H1 (cell line): ENCODE results near the gene PGM1. TPM values are rescaled to one million over a fixed set of nuclear protein-coding genes. Genes with fewer than 3 reads are reported as not detected.

Experiments
- CTCF ChIA-PET: fragments of 300-600 bp; sonication (Branson Sonifier 250); formaldehyde crosslinking; loops from one replicate; lab custom pipeline; 2021; ENCODE audit not compliant: partially characterized antibody; lab: Charles Lee
- POLR2A ChIA-PET: fragments of 300-600 bp; sonication (Branson Sonifier 250); formaldehyde crosslinking; loops from one replicate; lab custom pipeline; 2021; ENCODE audit warnings: inconsistent platforms; ENCODE audit not compliant: partially characterized antibody; lab: Charles Lee
- DNase-seq, 2 experiments: peaks; one replicate each; pipeline versions ENCODE4 v3.0.0 to v3.0.0-alpha.2; 2010 to 2022; ENCODE audit warnings: low spot score in 2 of 2, low read depth in 1 of 2, mixed read lengths in 1 of 2
- FAIRE-seq: peaks from 2 replicates; lab custom pipeline; 2011; peaks lifted over from hg19 to GRCh38; lab: Jason Lieb, UNC
- H2AFZ ChIP-seq: 2 replicates; pipeline ENCODE4 v1.8.1; 2012; ENCODE audit warnings: low read length, inconsistent platforms
- H2AK5ac ChIP-seq: 2 replicates; pipeline ENCODE4 v1.6.1; 2013; ENCODE audit warnings: low read depth, low read length
- H2BK120ac ChIP-seq: replicated peaks from 2 replicates; pipeline ENCODE3; 2013; ENCODE audit warnings: low read depth, low read length, inconsistent platforms
- H2BK12ac ChIP-seq: 2 replicates; pipeline ENCODE4 v1.6.1; 2013; ENCODE audit warnings: low read depth, low read length
- H2BK15ac ChIP-seq: 2 replicates; pipeline ENCODE4 v1.6.1; 2013; ENCODE audit warnings: low read length
- H2BK20ac ChIP-seq: 2 replicates; pipeline ENCODE4 v1.6.1; 2013; ENCODE audit warnings: low read length
- H2BK5ac ChIP-seq: 2 replicates; pipeline ENCODE4 v1.6.1; 2013; ENCODE audit warnings: low read depth, low read length
- H3K14ac ChIP-seq: 2 replicates; pipeline ENCODE4 v1.6.1; 2013; ENCODE audit warnings: inconsistent platforms; ENCODE audit not compliant: insufficient read length
- H3K18ac ChIP-seq: 2 replicates; pipeline ENCODE4 v1.6.1; 2013; ENCODE audit warnings: low read length; ENCODE audit errors: extremely low read depth
- H3K23ac ChIP-seq: 2 replicates; pipeline ENCODE4 v1.6.1; 2013; ENCODE audit warnings: inconsistent platforms; ENCODE audit not compliant: insufficient read length
- H3K23me2 ChIP-seq: 2 replicates; pipeline ENCODE4 v1.6.1; 2013; ENCODE audit warnings: low read depth, low read length
- H3K27ac ChIP-seq: 2 replicates; pipeline ENCODE4 v1.6.1; 2011; ENCODE audit warnings: low read depth, low read length, inconsistent platforms
- H3K27me3 ChIP-seq, 4 experiments: replicated peaks in 1 of 4; 1 replicate in 1 of 4; 2 replicates in 3 of 4; pipeline versions ENCODE4 v1.6.1 to v1.8.1; 2011 to 2013; ENCODE audit warnings: low read length in 3 of 4, mild to moderate bottlenecking in 3 of 4, inconsistent platforms in 2 of 4, mixed read lengths in 2 of 4, moderate library complexity in 1 of 4; ENCODE audit not compliant: control insufficient read depth in 3 of 4, insufficient read depth in 3 of 4; ENCODE audit errors: extremely low read depth in 1 of 4
- H3K36me3 ChIP-seq, 4 experiments: 2 replicates each; pipeline versions ENCODE4 v1.6.1 to v1.8.1; 2011 to 2013; ENCODE audit warnings: mild to moderate bottlenecking in 4 of 4, low read length in 3 of 4, moderate library complexity in 2 of 4, control low read depth in 1 of 4, inconsistent platforms in 1 of 4; ENCODE audit not compliant: insufficient read depth in 4 of 4, control insufficient read depth in 2 of 4
- H3K4ac ChIP-seq: replicated peaks from 2 replicates; pipeline ENCODE3; 2013; ENCODE audit warnings: low read length, low read depth, mixed read lengths, inconsistent platforms; ENCODE audit not compliant: insufficient read length
- H3K4me1 ChIP-seq, 4 experiments: replicated peaks in 1 of 4; 1 replicate in 1 of 4; 2 replicates in 3 of 4; pipeline versions ENCODE4 v1.6.1 to v1.8.1; 2011 to 2013; ENCODE audit warnings: low read length in 3 of 4, inconsistent platforms in 2 of 4, mixed read lengths in 1 of 4; ENCODE audit not compliant: insufficient read depth in 4 of 4, control insufficient read depth in 3 of 4
- H3K4me2 ChIP-seq, 2 experiments: 2 replicates each; pipeline versions ENCODE4 v1.6.1 to v1.8.1; 2011 to 2013; ENCODE audit warnings: low read depth in 2 of 2, low read length in 2 of 2, control low read depth in 1 of 2, inconsistent platforms in 1 of 2, mild to moderate bottlenecking in 1 of 2; ENCODE audit not compliant: insufficient read depth in 1 of 2
- H3K4me3 ChIP-seq, 4 experiments: fragments of 200-600, 300-600 bp in 1 of 4; sonication (generic), shearing (Covaris generic), sonication (Bioruptor Twin) in 1 of 4; 2 replicates each; pipeline versions ENCODE4 v1.5.1 to v1.8.1; 2011 to 2016; ENCODE audit warnings: low read length in 4 of 4, low read depth in 3 of 4, control low read depth in 2 of 4, inconsistent platforms in 2 of 4, mild to moderate bottlenecking in 2 of 4, mixed read lengths in 1 of 4, moderate library complexity in 1 of 4; ENCODE audit not compliant: insufficient read depth in 2 of 4; ENCODE audit errors: extremely low read depth in 1 of 4
- H3K56ac ChIP-seq: replicated peaks from 2 replicates; pipeline ENCODE3; 2013; ENCODE audit warnings: low read depth, mild to moderate bottlenecking, mixed read lengths, low read length, inconsistent platforms; ENCODE audit not compliant: insufficient read length
- H3K79me1 ChIP-seq: 2 replicates; pipeline ENCODE4 v1.6.1; 2013; ENCODE audit warnings: low read depth, low read length, control low read depth
- H3K79me2 ChIP-seq, 2 experiments: 2 replicates each; pipeline versions ENCODE4 v1.6.1 to v1.8.1; 2012 to 2013; ENCODE audit warnings: low read length in 2 of 2, mild to moderate bottlenecking in 2 of 2, inconsistent platforms in 1 of 2; ENCODE audit not compliant: insufficient read depth in 2 of 2, control insufficient read depth in 1 of 2
- H3K9ac ChIP-seq, 4 experiments: replicated peaks in 1 of 4; 1 replicate in 1 of 4; 2 replicates in 3 of 4; pipeline versions ENCODE4 v1.6.1 to v1.8.1; 2011 to 2013; ENCODE audit warnings: low read depth in 3 of 4, low read length in 3 of 4, control low read depth in 2 of 4, mild to moderate bottlenecking in 2 of 4, moderate library complexity in 2 of 4, inconsistent platforms in 1 of 4; ENCODE audit errors: extremely low read depth in 1 of 4
- H3K9me3 ChIP-seq, 2 experiments: 2 replicates each; pipeline versions ENCODE4 v1.6.1 to v1.8.1; 2012 to 2013; ENCODE audit warnings: mild to moderate bottlenecking in 2 of 2, moderate library complexity in 2 of 2, control low read depth in 1 of 2, inconsistent platforms in 1 of 2, low read depth in 1 of 2, low read length in 1 of 2, mixed read lengths in 1 of 2; ENCODE audit not compliant: insufficient read depth in 2 of 2
- H4K20me1 ChIP-seq, 2 experiments: replicated peaks in 1 of 2; 2 replicates each; pipeline versions ENCODE3 to v1.8.1; 2011 to 2013; ENCODE audit warnings: inconsistent platforms in 2 of 2, low read length in 2 of 2, mild to moderate bottlenecking in 1 of 2; ENCODE audit not compliant: insufficient read depth in 2 of 2, control insufficient read depth in 1 of 2
- H4K5ac ChIP-seq: 2 replicates; pipeline ENCODE4 v1.6.1; 2013; ENCODE audit warnings: low read length, low read depth, mixed read lengths, inconsistent platforms; ENCODE audit not compliant: insufficient read length
- H4K8ac ChIP-seq: 2 replicates; pipeline ENCODE4 v1.8.0; 2013; ENCODE audit warnings: mild to moderate bottlenecking, moderate library complexity, low read length, inconsistent platforms; ENCODE audit not compliant: insufficient read depth; ENCODE audit errors: extremely low read depth
- H4K91ac ChIP-seq: replicated peaks from 2 replicates; pipeline ENCODE3; 2013; ENCODE audit warnings: low read length, mixed read lengths, inconsistent platforms; ENCODE audit not compliant: insufficient read length
- BRCA1 ChIP-seq: IDR thresholded peaks from 2 replicates; pipeline ENCODE4 v1.6.1; 2012; ENCODE audit warnings: low read depth, low read length, improper control_type of control experiment
- CTBP2 ChIP-seq: IDR thresholded peaks from 2 replicates; pipeline ENCODE4 v1.7.0; 2011; ENCODE audit warnings: borderline replicate concordance, mild to moderate bottlenecking, moderate library complexity, mixed read lengths, low read length; ENCODE audit not compliant: insufficient read depth, insufficient read length
- EP300 ChIP-seq, 2 experiments: IDR thresholded peaks; 1 replicate in 1 of 2; 2 replicates in 1 of 2; pipeline ENCODE4 v1.6.1; 2011 to 2012; ENCODE audit warnings: low read depth in 2 of 2, low read length in 2 of 2, mild to moderate bottlenecking in 2 of 2, borderline replicate concordance in 1 of 2, inconsistent platforms in 1 of 2, moderate library complexity in 1 of 2
- SP1 ChIP-seq: IDR thresholded peaks from 2 replicates; pipeline ENCODE4 v1.6.1; 2011; ENCODE audit warnings: low read depth, low read length
- TAF7 ChIP-seq: optimal IDR thresholded peaks from 2 replicates; pipeline ENCODE3; 2011; ENCODE audit warnings: low read depth, mild to moderate bottlenecking, inconsistent platforms, low read length, moderate library complexity, borderline replicate concordance
- WGBS, 2 experiments: shearing (Covaris generic) in 1 of 2; methylation state at CpG; one replicate each; pipeline versions ENCODE4 v1.1.6 to v1.1.7; 2013 to 2015; ENCODE audit warnings: low lambda C conversion rate in 2 of 2, mixed read lengths in 2 of 2, inconsistent platforms in 1 of 2, low coverage in 1 of 2, missing lambda C conversion rate in 1 of 2; ENCODE audit not compliant: insufficient replicate concordance in 2 of 2, insufficient coverage in 1 of 2, insufficient read length in 1 of 2; ENCODE audit errors: extremely low coverage in 1 of 2, missing lambda C conversion rate in 1 of 2; 5-methylcytosine and 5-hydroxymethylcytosine counted together
- polyA plus RNA-seq, 7 experiments: library from polyadenylated mRNA; depleted of rRNA in 3 of 7; stranded (reverse) in 5 of 7; unstranded in 2 of 7; fragments of >200 nt in 5 of 7; fragments of 200-250 nt in 2 of 7; gene quantifications; 1 replicate in 5 of 7; 2 replicates in 1 of 7; 4 replicates in 1 of 7; pipeline versions ENCODE4 v1.2.1 to v1.2.3, GENCODE V29; 2011 to 2013; ENCODE audit warnings: missing spikeins in 2 of 7, mixed read lengths in 2 of 7
- total RNA-seq: library from RNA; stranded (reverse); fragmentation: NEBNext Ultra II Directional; extraction: Animal tissue kit (Norgen Biotek cat#: 25700); gene quantifications from 2 replicates; pipeline ENCODE4 v1.2.1, GENCODE V29; 2021

Gene PGM1
- total and polyA plus RNA-seq, 2 of the 8 experiments (the other 6 are each of a cell fraction or from before 2014, with no cell fraction given): 33.0 to 65.4 TPM

DNA sequence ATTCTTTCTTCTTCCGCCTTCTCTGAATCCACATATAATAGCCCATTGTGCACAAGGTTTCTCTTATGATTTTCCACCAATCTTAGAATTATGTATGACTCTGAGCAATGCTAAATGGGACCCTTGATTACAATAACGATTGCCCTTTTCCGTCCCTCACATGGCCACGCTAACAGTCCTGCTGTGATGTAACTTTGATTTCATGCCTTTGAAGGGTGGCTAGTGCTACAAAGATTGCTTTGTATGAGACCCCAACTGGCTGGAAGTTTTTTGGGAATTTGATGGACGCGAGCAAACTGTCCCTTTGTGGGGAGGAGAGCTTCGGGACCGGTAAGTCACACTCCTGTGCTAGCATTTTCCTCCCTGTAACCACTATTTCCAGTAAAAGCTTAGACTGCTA lies 45.3 kb downstream of the PGM1 start:
- Histone ChIP-seq H3K9me3 (no peaks in the 10 kb centered on the region), H2AK5ac (no peak overlapping the region), H3K4me2 (no peak overlapping the region), H4K20me1 (no peaks in the 10 kb centered on the region), H3K27me3 (no peaks in the 10 kb centered on the region), H4K91ac (no peak overlapping the region), H3K23me2 (no peaks in the 10 kb centered on the region), H3K4me3 (no peak overlapping the region), H3K36me3 (peaks cover 0 to 16% (median 5%) of the 10 kb centered on the region in 4 experiments; a peak in 4 of 8 replicates), H3K9ac (no peak overlapping the region; a peak in 1 of 7 replicates), H2BK5ac (no peak overlapping the region), H3K4ac (no peak overlapping the region), H3K27ac (no peak overlapping the region), H3K79me1 (no peaks in the 10 kb centered on the region), H3K18ac (no peak overlapping the region), H2AFZ (no peak overlapping the region), H3K23ac (no peak overlapping the region), H3K79me2 (no peaks in the 10 kb centered on the region), H4K5ac (no peak overlapping the region), H3K14ac (no peak overlapping the region), H2BK20ac (no peak overlapping the region), H2BK12ac (no peak overlapping the region), H3K4me1 (no peaks in the 10 kb centered on the region), H4K8ac (no peak overlapping the region; the same call in 1 of the 2 replicates), H3K56ac (no peak overlapping the region), H2BK15ac (no peak overlapping the region), H2BK120ac (no peak overlapping the region)
- ChIA-PET POLR2A (no interaction called here), CTCF (interaction anchor here (0.5 to 1.1 kb wide), 3 partner anchors 23 to 732 kb away, joined by 3 to 4 read pairs (median 4); no protein-coding TSS in a partner anchor)
- DNase-seq: no peak
- whole genome bisulfite sequencing, 2 experiments: 93% methylated on average over 8 of the region's 8 CpGs; no CpG with 5 or more reads in 1 of the 2 experiments
- FAIRE-seq: no peak
- no peak for TF ChIP-seq EP300 (IDR thresholded peaks at IDR 0.05; ENCODE audit: borderline replicate concordance in 1 of 2, low read depth in 2 of 2, low read length in 2 of 2)
- TF ChIP-seq TAF7: no peak
- TF ChIP-seq CTBP2: no peak
- no peak for TF ChIP-seq BRCA1
- no peak for TF ChIP-seq SP1
